Aortic smooth muscle cell (primary cell): Measurements from ENCODE around the gene FZD7. TPM values are rescaled to one million over a fixed set of nuclear protein-coding genes. Genes with fewer than 3 reads are reported as not detected.

Experiments used
- total RNA-seq: library from RNA; depleted of rRNA; stranded (reverse); fragments of >200 nt; gene quantifications from 2 replicates; pipeline ENCODE4 v1.2.3, GENCODE V29; 2014

The FZD7 gene
- total RNA-seq, result 3.3 and 7.4 TPM in 2 replicates

DNA sequence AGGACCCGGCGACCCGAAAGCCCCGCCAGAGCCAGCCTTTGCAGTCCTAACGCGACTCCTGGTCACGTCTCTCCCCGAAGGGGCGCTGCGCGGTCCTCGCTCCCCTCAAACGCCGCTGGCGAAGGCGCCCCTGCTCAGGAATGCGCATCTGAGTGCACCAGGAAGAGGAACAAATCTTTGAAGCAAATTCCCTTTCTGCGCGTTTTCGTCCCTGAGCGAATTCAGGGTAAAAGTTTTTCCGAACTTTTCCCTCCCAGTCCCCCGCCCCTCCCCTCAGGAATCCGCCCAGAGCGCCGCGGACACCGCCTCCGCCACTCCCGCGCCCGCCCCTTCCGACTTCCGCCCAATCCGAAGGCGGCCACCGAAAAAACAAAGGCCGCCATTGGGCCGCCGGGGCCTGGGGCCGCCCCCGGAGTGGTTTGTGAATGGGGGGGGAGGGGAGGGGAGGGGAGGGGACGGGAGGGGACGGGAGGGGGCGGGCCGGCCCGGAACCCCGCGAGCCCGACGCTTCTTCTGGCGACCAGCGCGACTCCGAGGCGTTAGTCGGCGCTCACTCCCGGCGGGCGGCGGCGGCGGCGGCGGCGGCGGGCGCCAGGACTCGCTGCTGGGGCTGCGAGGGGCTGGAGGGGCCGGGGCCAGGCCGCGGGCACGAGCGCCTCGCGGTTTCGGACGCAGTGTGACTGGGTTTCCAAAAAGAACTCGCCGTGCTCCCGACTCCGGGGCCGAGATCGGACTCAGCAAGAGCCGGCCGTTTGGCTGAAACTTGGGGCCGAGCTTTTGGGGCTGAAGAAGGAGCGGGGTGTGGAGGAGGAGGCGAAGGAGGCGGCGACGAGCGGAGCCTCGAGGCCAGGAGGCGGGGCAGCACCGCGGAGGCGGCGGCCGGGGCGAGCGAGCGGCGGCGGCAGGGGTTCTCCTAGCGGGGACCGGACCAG is at the start of gene FZD7:
Gene FZD7 (plus strand): TSS at position 539 of the 932 bp plus-strand sequence. CDS start 793 bp downstream, outside the sequence.

GRCh38 chr2:202072737-202073401 is 39.2 kb downstream of the FZD7 start, which contains the start of gene KIAA2012:
KIAA2012 (plus strand) TSS chr2:202073255; CDS start chr2:202073628, 373 bp downstream.

Other genes with a start within 250 kb of the FZD7 start
- gene CDK15, start 227.3 kb upstream of the FZD7 start, total RNA-seq, result 0.12 TPM in 1 of 2 replicates, not detected in the other
- under 0.01 TPM in 1 of 2 replicates, not detected in the other for gene KIAA2012, start 39.4 kb downstream of the FZD7 start, total RNA-seq
- 99.1 and 116 TPM in 2 replicates for gene SUMO1, start 204.7 kb downstream of the FZD7 start, total RNA-seq
- 50.5 and 51.5 TPM in 2 replicates for gene NOP58, start 231.9 kb downstream of the FZD7 start, total RNA-seq